ENCODE data around the gene UBD.

- TF ChIP-seq, protein P1, sequence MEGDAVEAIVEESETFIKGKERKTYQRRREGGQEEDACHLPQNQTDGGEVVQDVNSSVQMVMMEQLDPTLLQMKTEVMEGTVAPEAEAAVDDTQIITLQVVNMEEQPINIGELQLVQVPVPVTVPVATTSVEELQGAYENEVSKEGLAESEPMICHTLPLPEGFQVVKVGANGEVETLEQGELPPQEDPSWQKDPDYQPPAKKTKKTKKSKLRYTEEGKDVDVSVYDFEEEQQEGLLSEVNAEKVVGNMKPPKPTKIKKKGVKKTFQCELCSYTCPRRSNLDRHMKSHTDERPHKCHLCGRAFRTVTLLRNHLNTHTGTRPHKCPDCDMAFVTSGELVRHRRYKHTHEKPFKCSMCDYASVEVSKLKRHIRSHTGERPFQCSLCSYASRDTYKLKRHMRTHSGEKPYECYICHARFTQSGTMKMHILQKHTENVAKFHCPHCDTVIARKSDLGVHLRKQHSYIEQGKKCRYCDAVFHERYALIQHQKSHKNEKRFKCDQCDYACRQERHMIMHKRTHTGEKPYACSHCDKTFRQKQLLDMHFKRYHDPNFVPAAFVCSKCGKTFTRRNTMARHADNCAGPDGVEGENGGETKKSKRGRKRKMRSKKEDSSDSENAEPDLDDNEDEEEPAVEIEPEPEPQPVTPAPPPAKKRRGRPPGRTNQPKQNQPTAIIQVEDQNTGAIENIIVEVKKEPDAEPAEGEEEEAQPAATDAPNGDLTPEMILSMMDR (IDR thresholded peaks at IDR 0.05), result no peak
- no peak for TF ChIP-seq EZH2 (IDR thresholded peaks at IDR 0.05)
- TF ChIP-seq EZH2phosphoT487 (IDR thresholded peaks at IDR 0.05), result no peak
Observed at GRCh38 chr6:29507319-29507718, 52.2 kb downstream of the UBD start.

All from neural progenitor cell (in vitro differentiated cells).